ENCODE data around the gene HCK.

HCK gene

GRCh38 chr20:32062776-32063170, 10.7 kb downstream of the HCK start:
- no peak for DNase-seq (ENCODE audit: low spot score)

- DNase-seq (ENCODE audit: low spot score): no peak
Measured at GRCh38 chr20:32063695-32064094, 11.7 kb downstream of the HCK start.

GRCh38 chr20:32064667-32065066, 12.6 kb downstream of the HCK start:
- DNase-seq (ENCODE audit: low spot score): no peak

GRCh38 chr20:32067234-32067821, 15.3 kb downstream of the HCK start:
- no peak for DNase-seq (ENCODE audit: low spot score)

- no peak for DNase-seq (ENCODE audit: low spot score)
Measured at GRCh38 chr20:32068174-32068573, 16.1 kb downstream of the HCK start.

- DNase-seq (ENCODE audit: low spot score): no peak
Measured at GRCh38 chr20:32069711-32070110, 17.7 kb downstream of the HCK start.

- no peak for DNase-seq (ENCODE audit: low spot score)
Measured at GRCh38 chr20:32070282-32070681, 18.2 kb downstream of the HCK start.

- no peak for DNase-seq (ENCODE audit: low spot score)
Measured at GRCh38 chr20:32070690-32071213, 18.7 kb downstream of the HCK start.

- no peak for DNase-seq (ENCODE audit: low spot score)
Measured at GRCh38 chr20:32071395-32072167, 19.5 kb downstream of the HCK start.

GRCh38 chr20:32072168-32072750, 20.2 kb downstream of the HCK start:
- DNase-seq (ENCODE audit: low spot score): no peak

- no peak for DNase-seq (ENCODE audit: low spot score)
Measured at GRCh38 chr20:32075534-32075933, 23.5 kb downstream of the HCK start.

- DNase-seq (ENCODE audit: low spot score): no peak
Measured at GRCh38 chr20:32077190-32077589, 25.1 kb downstream of the HCK start.

- no peak for DNase-seq (ENCODE audit: low spot score)
Measured at GRCh38 chr20:32078322-32078721, 26.3 kb downstream of the HCK start.

- DNase-seq (ENCODE audit: low spot score): no peak
Measured at GRCh38 chr20:32078791-32079190, 26.7 kb downstream of the HCK start.

GRCh38 chr20:32079655-32080109, 27.6 kb downstream of the HCK start:
- DNase-seq (ENCODE audit: low spot score): no peak

GRCh38 chr20:32080783-32081182, 28.7 kb downstream of the HCK start:
- no peak for DNase-seq (ENCODE audit: low spot score)

- no peak for DNase-seq (ENCODE audit: low spot score)
Measured at GRCh38 chr20:32083469-32083868, 31.4 kb downstream of the HCK start.

GRCh38 chr20:32087070-32087469, 35.0 kb downstream of the HCK start:
- DNase-seq (ENCODE audit: low spot score): no peak

- no peak for DNase-seq (ENCODE audit: low spot score)
Measured at GRCh38 chr20:32088759-32089158, 36.7 kb downstream of the HCK start.

- DNase-seq (ENCODE audit: low spot score): no peak
Measured at GRCh38 chr20:32089637-32090362, 37.8 kb downstream of the HCK start.

GRCh38 chr20:32091888-32092346, 39.9 kb downstream of the HCK start:
- DNase-seq (ENCODE audit: low spot score): peak; percentile 66

GRCh38 chr20:32098786-32099185, 46.7 kb downstream of the HCK start:
- DNase-seq (ENCODE audit: low spot score): no peak

Measured in LoVo (cell line).